Spleen (tissue), 11 donors: ENCODE measurements around the gene EPHB1. TPM values are rescaled to one million over a fixed set of nuclear protein-coding genes. Genes with fewer than 3 reads are reported as not detected.

Experiments used
- DNase-seq: peaks from one replicate; pipeline ENCODE4 v3.0.0-alpha.2; 2020
- H3K27ac ChIP-seq, 8 donors: fragments of 200-600 bp; sonication (generic) in 7 of 8; 1 replicate in 4 of 8; 2 replicates in 4 of 8; pipeline versions ENCODE4 v1.5.0 to v1.8.0; 2016 to 2021; ENCODE audit warnings: inconsistent platforms in 4 of 8, mild to moderate bottlenecking in 4 of 8, moderate library complexity in 1 of 8
- H3K27me3 ChIP-seq, 7 donors: fragments of 200-600 bp; sonication (generic) in 6 of 7; replicated peaks in 1 of 7; 1 replicate in 4 of 7; 2 replicates in 3 of 7; pipeline versions ENCODE4 v1.5.0 to v1.8.0; 2016 to 2021; ENCODE audit warnings: inconsistent platforms in 3 of 7, mild to moderate bottlenecking in 1 of 7
- H3K36me3 ChIP-seq, 6 donors: fragments of 200-600 bp; sonication (generic) in 5 of 6; 1 replicate in 4 of 6; 2 replicates in 2 of 6; pipeline versions ENCODE4 v1.5.0 to v1.8.0; 2016 to 2021; ENCODE audit warnings: inconsistent platforms in 2 of 6
- H3K4me1 ChIP-seq, 6 donors: fragments of 200-600 bp; sonication (generic) in 5 of 6; 1 replicate in 3 of 6; 2 replicates in 3 of 6; pipeline versions ENCODE4 v1.5.0 to v1.8.0; 2016 to 2021; ENCODE audit warnings: inconsistent platforms in 3 of 6
- H3K4me3 ChIP-seq, 8 donors: fragments of 200-600 bp; sonication (generic) in 7 of 8; 1 replicate in 4 of 8; 2 replicates in 4 of 8; pipeline versions ENCODE4 v1.5.0 to v1.8.0; 2016 to 2021; ENCODE audit warnings: inconsistent platforms in 4 of 8, mild to moderate bottlenecking in 4 of 8, moderate library complexity in 2 of 8
- H3K9me3 ChIP-seq, 8 donors: fragments of 200-600 bp; sonication (generic) in 7 of 8; 1 replicate in 4 of 8; 2 replicates in 4 of 8; pipeline versions ENCODE4 v1.5.0 to v1.8.0; 2016 to 2021; ENCODE audit warnings: inconsistent platforms in 4 of 8
- POLR2A ChIP-seq, 3 donors: fragments of 450-650 bp; IDR thresholded peaks; one replicate each; pipeline ENCODE4 v1.5.1; 2017; ENCODE audit warnings: antibody characterized with exemption in 3 of 3, mild to moderate bottlenecking in 1 of 3
- POLR2AphosphoS5 ChIP-seq, 3 donors: sonication (generic); formaldehyde crosslinking; IDR thresholded peaks; one replicate each; pipeline ENCODE4 v1.5.1; 2017; ENCODE audit warnings: antibody characterized with exemption in 3 of 3
- WGBS, 5 donors: extraction: QIAGEN DNeasy Blood & Tissue Kit in 3 of 5; methylation state at CpG; one replicate each; pipeline versions ENCODE4 v1.1.5 to v1.1.7; 2013 to 2018; 5-methylcytosine and 5-hydroxymethylcytosine counted together
- intact Hi-C: fragments of 100-400 bp; cut with DNase I; formaldehyde crosslinking; loops from one replicate; pipeline ENCODE4 v1.15.0; 2023; ENCODE audit warnings: low total_unique reads
- polyA plus RNA-seq, 3 donors: library from polyadenylated mRNA; stranded (reverse); fragments of 200-250 nt; gene quantifications; one replicate each; pipeline ENCODE4 v1.2.1, GENCODE V29; 2013
- total RNA-seq, 7 donors: library from RNA; depleted of rRNA in 3 of 7; stranded (reverse); fragments of >200 nt in 3 of 7; fragmentation: NEBNext Ultra II Directional in 4 of 7; extraction: Animal tissue kit (Norgen Biotek cat#: 25700) in 4 of 7; gene quantifications; one replicate each; pipeline versions ENCODE4 v1.1.0 to v1.2.1, GENCODE V29; 2016 to 2021
- TF ChIP-seq, protein P1 (sequence below), 11 experiments: fragments of 200-600 bp in 7 of 11; fragments of 450-650 bp in 4 of 11; sonication (generic) in 4 of 11; IDR thresholded peaks in 8 of 11; conservative IDR thresholded peaks in 3 of 11; 1 replicate in 7 of 11; 2 replicates in 4 of 11; pipeline versions ENCODE4 v1.4.0 to v1.8.0; 2016 to 2021; ENCODE audit warnings: antibody characterized with exemption in 11 of 11, inconsistent platforms in 4 of 11, mild to moderate bottlenecking in 1 of 11
- donor health status: healthy with polysubstance abuse.
- donor health status: DM: no; HTN: no; CAD: no; lungs with moderate emphysema.
- donor health status: DM: no; HTN: no; CAD: no.
- donor health status: Bipolar disorder and iron deficiency.
- donor health status: healthy.
- donor health status: DM: no; HTN: no; CAD: no.
- donor health status: DM: yes; HTN: yes; CAD: no.

Gene EPHB1
- total and polyA plus RNA-seq, 10 donors, result 0.20 to 14.0 (median 3.0) TPM

DNA sequence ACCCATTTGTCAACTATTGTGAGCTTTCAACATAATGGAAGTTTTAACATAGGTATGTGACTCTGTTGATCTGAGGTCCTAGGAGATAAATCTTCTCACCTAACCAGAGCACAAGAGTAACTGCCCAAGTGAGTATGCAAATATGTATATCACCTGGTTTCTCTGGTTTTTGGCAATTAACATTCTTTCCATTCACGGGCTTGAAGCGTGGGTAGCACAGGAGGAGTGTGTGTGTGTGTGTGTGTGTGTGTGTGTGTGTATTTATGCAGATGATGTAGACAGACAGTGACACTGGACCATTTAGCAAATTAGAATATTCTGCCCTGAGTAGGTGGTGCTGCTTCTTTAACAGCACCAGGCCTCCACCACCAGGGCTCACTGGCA, 15.0 kb downstream of the EPHB1 start:
- Histone ChIP-seq H3K27ac (no peak overlapping the region), H3K9me3 (no peaks in the 10 kb centered on the region), H3K4me1 (no peaks in the 10 kb centered on the region), H3K27me3 (no peaks in the 10 kb centered on the region), H3K36me3 (no peaks in the 10 kb centered on the region), H3K4me3 (no peak overlapping the region)
- intact Hi-C loops, result no loop called here
- no peak for DNase-seq
- TF ChIP-seq POLR2A (IDR thresholded peaks at IDR 0.05) (no peak), POLR2AphosphoS5 (IDR thresholded peaks at IDR 0.05) (no peak)
- TF ChIP-seq, protein P1, sequence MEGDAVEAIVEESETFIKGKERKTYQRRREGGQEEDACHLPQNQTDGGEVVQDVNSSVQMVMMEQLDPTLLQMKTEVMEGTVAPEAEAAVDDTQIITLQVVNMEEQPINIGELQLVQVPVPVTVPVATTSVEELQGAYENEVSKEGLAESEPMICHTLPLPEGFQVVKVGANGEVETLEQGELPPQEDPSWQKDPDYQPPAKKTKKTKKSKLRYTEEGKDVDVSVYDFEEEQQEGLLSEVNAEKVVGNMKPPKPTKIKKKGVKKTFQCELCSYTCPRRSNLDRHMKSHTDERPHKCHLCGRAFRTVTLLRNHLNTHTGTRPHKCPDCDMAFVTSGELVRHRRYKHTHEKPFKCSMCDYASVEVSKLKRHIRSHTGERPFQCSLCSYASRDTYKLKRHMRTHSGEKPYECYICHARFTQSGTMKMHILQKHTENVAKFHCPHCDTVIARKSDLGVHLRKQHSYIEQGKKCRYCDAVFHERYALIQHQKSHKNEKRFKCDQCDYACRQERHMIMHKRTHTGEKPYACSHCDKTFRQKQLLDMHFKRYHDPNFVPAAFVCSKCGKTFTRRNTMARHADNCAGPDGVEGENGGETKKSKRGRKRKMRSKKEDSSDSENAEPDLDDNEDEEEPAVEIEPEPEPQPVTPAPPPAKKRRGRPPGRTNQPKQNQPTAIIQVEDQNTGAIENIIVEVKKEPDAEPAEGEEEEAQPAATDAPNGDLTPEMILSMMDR (IDR thresholded peaks at IDR 0.05 in 8 of 11, conservative IDR thresholded peaks at IDR 0.05 in 3 of 11), result no peak
- 72 to 78% (median 73%) methylated on average over 2 of the region's 2 CpGs for WGBS, 5 donors

GRCh38 chr3:134810850-134811249, 15.8 kb downstream of the EPHB1 start:
- Histone ChIP-seq H3K36me3 (no peaks in the 10 kb centered on the region), H3K4me3 (no peak overlapping the region), H3K27me3 (no peaks in the 10 kb centered on the region), H3K4me1 (no peaks in the 10 kb centered on the region), H3K9me3 (no peaks in the 10 kb centered on the region), H3K27ac (no peak overlapping the region)
- TF ChIP-seq POLR2A (IDR thresholded peaks at IDR 0.05) (no peak), POLR2AphosphoS5 (IDR thresholded peaks at IDR 0.05) (no peak)
- TF ChIP-seq, protein P1 (IDR thresholded peaks at IDR 0.05 in 8 of 11, conservative IDR thresholded peaks at IDR 0.05 in 3 of 11), result no peak
- intact Hi-C loops, result no loop called here
- WGBS, 5 donors, result 67 to 93% (median 86%) methylated on average over 2 of the region's 2 CpGs
- no peak for DNase-seq

GRCh38 chr3:134813618-134814017, 18.6 kb downstream of the EPHB1 start:
- intact Hi-C loops, result no loop called here
- H3K4me1 ChIP-seq, result no peaks in the 10 kb centered on the region
- TF ChIP-seq POLR2AphosphoS5 (IDR thresholded peaks at IDR 0.05), result no peak
- no peak for TF ChIP-seq POLR2A (IDR thresholded peaks at IDR 0.05)
- TF ChIP-seq, protein P1 (IDR thresholded peaks at IDR 0.05 in 8 of 11, conservative IDR thresholded peaks at IDR 0.05 in 3 of 11), result no peak
- DNase-seq, result no peak
- 0 to 58% (median 24%) methylated on average over 1 of the region's 1 CpG; no CpG with 5 or more reads in 1 of the 5 donors for WGBS, 5 donors
- peaks cover 0 to 6% (median 0%) of the 10 kb centered on the region in 7 donors for H3K27me3 ChIP-seq
- H3K36me3 ChIP-seq, result no peaks in the 10 kb centered on the region
- H3K4me3 ChIP-seq, result no peak overlapping the region
- no peaks in the 10 kb centered on the region for H3K9me3 ChIP-seq
- no peak overlapping the region for H3K27ac ChIP-seq

DNA sequence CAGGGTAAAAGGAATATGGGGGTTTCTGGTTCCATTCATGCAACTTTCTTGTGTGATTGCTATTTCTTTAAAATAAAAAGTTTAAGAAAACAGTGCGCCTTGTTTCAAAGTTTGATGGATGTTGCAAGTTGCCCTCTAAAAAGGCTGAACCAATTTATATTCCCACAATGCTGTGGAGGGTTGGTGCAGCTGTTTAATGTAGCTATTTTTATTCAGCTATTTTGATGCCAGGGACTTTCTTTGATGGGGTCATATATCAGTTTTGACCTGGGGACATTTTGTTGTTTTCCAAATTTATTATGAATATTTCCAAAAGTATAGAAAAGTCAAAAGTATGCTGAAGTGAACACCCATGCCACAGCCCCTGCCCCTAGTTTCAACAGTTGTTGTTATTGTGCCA, 20.5 kb downstream of the EPHB1 start:
- no peaks in the 10 kb centered on the region for H3K4me1 ChIP-seq
- WGBS, 5 donors, result 81 to 93% (median 83%) methylated on average over 1 of the region's 1 CpG
- no peak overlapping the region for H3K4me3 ChIP-seq
- intact Hi-C loops, result no loop called here
- no peak for DNase-seq
- no peaks in the 10 kb centered on the region for H3K36me3 ChIP-seq
- H3K27ac ChIP-seq, result no peak overlapping the region
- H3K27me3 ChIP-seq, result peaks cover 0 to 10% (median 0%) of the 10 kb centered on the region in 7 donors
- H3K9me3 ChIP-seq, result no peaks in the 10 kb centered on the region
- no peak for TF ChIP-seq POLR2AphosphoS5 (IDR thresholded peaks at IDR 0.05)
- TF ChIP-seq, protein P1 (IDR thresholded peaks at IDR 0.05 in 8 of 11, conservative IDR thresholded peaks at IDR 0.05 in 3 of 11), result no peak
- no peak for TF ChIP-seq POLR2A (IDR thresholded peaks at IDR 0.05)
